Thyroid gland (tissue), 4 donors: ENCODE data around the gene HRH3. TPM values are rescaled to one million over a fixed set of nuclear protein-coding genes. Genes with fewer than 3 reads are reported as not detected.

ENCODE experiments used
- DNase-seq, 2 donors: peaks; one replicate each; pipeline ENCODE4 v3.0.0-alpha.2; 2019
- H3K27ac ChIP-seq, 3 donors: fragments of 200-600 bp; sonication (generic); 1 replicate in 2 of 3; 2 replicates in 1 of 3; pipeline ENCODE4 v1.5.1; 2016 to 2019; ENCODE audit warnings: mild to moderate bottlenecking in 1 of 3, moderate library complexity in 1 of 3
- H3K27me3 ChIP-seq: fragments of 200-600 bp; sonication (generic); one replicate; pipeline ENCODE4 v1.5.1; 2019
- H3K36me3 ChIP-seq, 2 donors: fragments of 200-600 bp; sonication (generic); one replicate each; pipeline ENCODE4 v1.5.1; 2016 to 2019
- H3K4me1 ChIP-seq, 2 donors: fragments of 200-600 bp; sonication (generic); one replicate each; pipeline ENCODE4 v1.5.1; 2017 to 2019
- H3K4me3 ChIP-seq, 3 donors: fragments of 200-600 bp; sonication (generic); replicated peaks in 1 of 3; 1 replicate in 2 of 3; 2 replicates in 1 of 3; pipeline ENCODE4 v1.5.1; 2016; ENCODE audit warnings: mild to moderate bottlenecking in 1 of 3
- H3K9me3 ChIP-seq: fragments of 200-600 bp; sonication (generic); one replicate; pipeline ENCODE4 v1.5.1; 2017
- CTCF ChIP-seq, 6 experiments: fragments of 200-600 bp in 3 of 6; fragments of 450-650 bp in 3 of 6; sonication (generic) in 3 of 6; IDR thresholded peaks; one replicate each; pipeline ENCODE4 v1.5.1; 2016 to 2019; ENCODE audit warnings: antibody characterized with exemption in 6 of 6, mild to moderate bottlenecking in 2 of 6, inconsistent platforms in 1 of 6, moderate library complexity in 1 of 6
- POLR2A ChIP-seq, 2 donors: fragments of 450-650 bp; IDR thresholded peaks; one replicate each; pipeline ENCODE4 v1.6.1; 2017; ENCODE audit warnings: antibody characterized with exemption in 2 of 2, mild to moderate bottlenecking in 2 of 2, moderate library complexity in 1 of 2
- WGBS, 2 donors: methylation state at CpG; one replicate each; pipeline ENCODE4 v1.1.5; 2017; 5-methylcytosine and 5-hydroxymethylcytosine counted together
- intact Hi-C: fragments of 100-400 bp; cut with DNase I; formaldehyde crosslinking; loops from one replicate; pipeline ENCODE4 v1.15.1; 2023
- total RNA-seq, 4 donors: library from RNA; depleted of rRNA; stranded (reverse); fragments of >200 nt; gene quantifications; one replicate each; pipeline ENCODE4 v1.2.3, GENCODE V29; 2016

The HRH3 gene
- total RNA-seq, 4 donors from 2014 or later: not detected

GRCh38 chr20:62193079-62194025, 26.7 kb downstream of the HRH3 start:
- Histone ChIP-seq H3K27ac (no peak overlapping the region), H3K4me1 (no peaks in the 10 kb centered on the region), H3K36me3 (peaks cover 4 to 14% of the 10 kb centered on the region in 2 donors), H3K27me3 (no peaks in the 10 kb centered on the region), H3K4me3 (no peak overlapping the region), H3K9me3 (no peaks in the 10 kb centered on the region)
- whole genome bisulfite sequencing, 2 donors: 90 to 95% methylated on average over 19 to 22 of the region's 29 CpGs
- TF ChIP-seq POLR2A (IDR thresholded peaks at IDR 0.05): no peak
- no peak for TF ChIP-seq CTCF (IDR thresholded peaks at IDR 0.05)
- intact Hi-C loops: no loop called here
- no peak for DNase-seq

- 90% methylated on average over 4 to 7 of the region's 10 CpGs for WGBS, 2 donors
- Histone ChIP-seq H3K4me3 (no peak overlapping the region), H3K9me3 (no peaks in the 10 kb centered on the region), H3K27ac (no peak overlapping the region), H3K27me3 (no peaks in the 10 kb centered on the region), H3K4me1 (no peaks in the 10 kb centered on the region), H3K36me3 (peaks cover under 1 to 6% of the 10 kb centered on the region in 2 donors)
- DNase-seq: no peak
- intact Hi-C loops: no loop called here
- no peak for TF ChIP-seq CTCF (IDR thresholded peaks at IDR 0.05)
- TF ChIP-seq POLR2A (IDR thresholded peaks at IDR 0.05): no peak
These were observed 27.4 kb downstream of the HRH3 start for GRCh38 chr20:62192635-62193034.

- Histone ChIP-seq H3K27ac (no peak overlapping the region), H3K27me3 (no peaks in the 10 kb centered on the region), H3K36me3 (peaks cover 0 to 4% of the 10 kb centered on the region in 2 donors), H3K4me3 (no peak overlapping the region), H3K4me1 (peaks cover 0 to 2% of the 10 kb centered on the region in 2 donors), H3K9me3 (no peaks in the 10 kb centered on the region)
- 87 to 95% methylated on average over 13 to 14 of the region's 14 CpGs for WGBS, 2 donors
- intact Hi-C loops: no loop called here
- TF ChIP-seq CTCF (IDR thresholded peaks at IDR 0.05) (no peak), POLR2A (IDR thresholded peaks at IDR 0.05) (no peak)
- no peak for DNase-seq
These were observed 28.1 kb downstream of the HRH3 start for GRCh38 chr20:62191781-62192559.

GRCh38 chr20:62190639-62191411, 29.3 kb downstream of the HRH3 start:
- DNase-seq: no peak
- H3K27ac ChIP-seq: no peak overlapping the region
- WGBS, 2 donors: 88 to 89% methylated on average over 22 to 25 of the region's 25 CpGs
- intact Hi-C loops: no loop called here
- TF ChIP-seq CTCF (IDR thresholded peaks at IDR 0.05) (no peak), POLR2A (IDR thresholded peaks at IDR 0.05) (no peak)
- H3K27me3 ChIP-seq: no peaks in the 10 kb centered on the region
- H3K9me3 ChIP-seq: no peaks in the 10 kb centered on the region
- peaks cover 0 to 3% of the 10 kb centered on the region in 2 donors for H3K4me1 ChIP-seq
- peaks cover 0 to 2% of the 10 kb centered on the region in 2 donors for H3K36me3 ChIP-seq
- no peak overlapping the region for H3K4me3 ChIP-seq
